Measurements from ENCODE around the gene CHST10. TPM values are rescaled to one million over a fixed set of nuclear protein-coding genes. Genes with fewer than 3 reads are reported as not detected.

The CHST10 gene
- total RNA-seq, 3 donors from 2014 or later (not counting 1 experiment from before 2014, with no cell fraction given) = 11.1 to 15.3 (median 13.4) TPM

DNA sequence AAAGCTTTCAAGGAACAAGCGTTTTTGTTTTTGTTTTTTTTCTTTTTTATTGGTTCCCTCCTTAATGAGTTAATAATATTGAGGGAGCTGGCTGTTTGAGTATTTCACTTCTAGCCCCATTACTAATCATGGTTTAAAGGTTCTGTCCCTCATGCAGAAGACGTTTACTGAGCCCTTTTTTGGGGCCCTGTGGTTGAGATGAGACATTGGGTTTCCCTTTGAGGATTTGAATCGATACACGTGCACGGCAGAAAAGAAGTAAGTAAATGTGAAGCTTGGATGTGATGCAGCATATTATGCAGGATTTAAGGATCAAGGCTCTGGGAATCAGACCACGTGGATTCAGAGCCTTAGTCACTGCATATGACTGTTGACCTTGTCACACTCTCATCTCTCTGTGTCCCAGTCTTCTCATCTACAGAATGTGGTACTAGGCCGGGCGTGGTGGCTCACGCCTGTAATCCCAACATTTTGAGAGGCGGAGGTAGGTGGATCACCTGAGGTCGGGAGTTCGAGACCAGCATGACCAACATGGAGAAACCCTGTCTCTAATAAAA lies 1.0 kb upstream of the CHST10 start:
- Mint-ChIP-seq H3K36me3 (no peaks in the 10 kb centered on the region), H3K4me1 (peaks cover 18 to 21% of the 10 kb centered on the region in 2 donors), H3K4me3 (peak overlapping the region; percentile 87), H3K27me3 (ENCODE audit: low read depth in 2 of 2) (no peaks in the 10 kb centered on the region), H3K9me3 (no peaks in the 10 kb centered on the region), H3K27ac (no peak overlapping the region)
- H3K9me3 ChIP-seq (ENCODE audit: control insufficient read depth, insufficient read depth, low read length) = no peaks in the 10 kb centered on the region
- no peaks in the 10 kb centered on the region for H3K27me3 ChIP-seq (ENCODE audit: control insufficient read depth, insufficient read depth, low read length)
- WGBS (ENCODE audit: insufficient coverage) = 83% methylated on average over 11 of the region's 12 CpGs
- intact Hi-C loops (cut with micrococcal nuclease) = loop anchor here (5.0 kb wide), 1 partner anchor 584 kb away; the partner anchor contains the start of gene RPL31
- H3K36me3 ChIP-seq (ENCODE audit: control insufficient read depth, insufficient read depth, low read length) = no peaks in the 10 kb centered on the region
- H3K4me1 ChIP-seq (ENCODE audit: control insufficient read depth, insufficient read depth, low read length) = peaks cover 8% of the 10 kb centered on the region
- DNase-seq (no peak), ATAC-seq (no peak)
- no peak overlapping the region for H3K4me3 ChIP-seq (ENCODE audit: low read length)
- H3K27ac ChIP-seq (ENCODE audit: low read length) = no peak overlapping the region
- TF ChIP-seq, protein P1, sequence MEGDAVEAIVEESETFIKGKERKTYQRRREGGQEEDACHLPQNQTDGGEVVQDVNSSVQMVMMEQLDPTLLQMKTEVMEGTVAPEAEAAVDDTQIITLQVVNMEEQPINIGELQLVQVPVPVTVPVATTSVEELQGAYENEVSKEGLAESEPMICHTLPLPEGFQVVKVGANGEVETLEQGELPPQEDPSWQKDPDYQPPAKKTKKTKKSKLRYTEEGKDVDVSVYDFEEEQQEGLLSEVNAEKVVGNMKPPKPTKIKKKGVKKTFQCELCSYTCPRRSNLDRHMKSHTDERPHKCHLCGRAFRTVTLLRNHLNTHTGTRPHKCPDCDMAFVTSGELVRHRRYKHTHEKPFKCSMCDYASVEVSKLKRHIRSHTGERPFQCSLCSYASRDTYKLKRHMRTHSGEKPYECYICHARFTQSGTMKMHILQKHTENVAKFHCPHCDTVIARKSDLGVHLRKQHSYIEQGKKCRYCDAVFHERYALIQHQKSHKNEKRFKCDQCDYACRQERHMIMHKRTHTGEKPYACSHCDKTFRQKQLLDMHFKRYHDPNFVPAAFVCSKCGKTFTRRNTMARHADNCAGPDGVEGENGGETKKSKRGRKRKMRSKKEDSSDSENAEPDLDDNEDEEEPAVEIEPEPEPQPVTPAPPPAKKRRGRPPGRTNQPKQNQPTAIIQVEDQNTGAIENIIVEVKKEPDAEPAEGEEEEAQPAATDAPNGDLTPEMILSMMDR (IDR thresholded peaks at IDR 0.05) = no peak

DNA sequence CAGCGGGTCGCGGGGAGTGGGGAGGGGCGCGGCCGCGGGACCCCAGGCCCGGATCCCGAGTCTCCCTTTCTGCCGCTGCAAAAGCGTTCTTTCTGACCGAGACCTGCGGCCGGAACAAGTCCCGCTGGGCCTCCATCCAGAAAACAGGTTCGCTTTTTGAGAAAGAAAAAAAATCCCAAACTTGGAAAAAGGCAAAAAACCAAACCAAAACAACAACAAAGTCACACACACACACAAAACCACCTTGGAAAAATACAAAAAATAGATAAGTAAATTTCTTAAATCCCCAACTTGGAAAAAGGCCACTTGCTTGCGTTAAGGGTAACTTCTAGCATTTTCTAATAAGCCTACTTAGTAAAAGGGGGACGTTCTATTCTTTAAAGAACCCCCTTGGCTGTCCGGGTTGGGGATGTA lies 250 bp upstream of the CHST10 start:
- H3K27me3 Mint-ChIP-seq (ENCODE audit: low read depth in 2 of 2) = no peaks in the 10 kb centered on the region
- no peaks in the 10 kb centered on the region for H3K36me3 ChIP-seq (ENCODE audit: control insufficient read depth, insufficient read depth, low read length)
- H3K4me1 Mint-ChIP-seq = peaks cover 18 to 21% of the 10 kb centered on the region in 2 donors
- ATAC-seq (no peak), DNase-seq (no peak)
- peak overlapping the region in 1 of 2 donors; percentile 77 for H3K27ac Mint-ChIP-seq
- intact Hi-C loops (cut with micrococcal nuclease) = loop anchor here (5.0 kb wide), 1 partner anchor 585 kb away; the partner anchor contains the start of gene RPL31
- TF ChIP-seq, protein P1 (IDR thresholded peaks at IDR 0.05) = no peak
- no peaks in the 10 kb centered on the region for H3K27me3 ChIP-seq (ENCODE audit: control insufficient read depth, insufficient read depth, low read length)
- H3K27ac ChIP-seq (ENCODE audit: low read length) = no peak overlapping the region
- H3K4me3 Mint-ChIP-seq = peak overlapping the region; percentile 87
- H3K4me3 ChIP-seq (ENCODE audit: low read length) = peak overlapping the region; percentile 50
- H3K36me3 Mint-ChIP-seq = no peaks in the 10 kb centered on the region
- H3K9me3 Mint-ChIP-seq = no peaks in the 10 kb centered on the region
- H3K9me3 ChIP-seq (ENCODE audit: control insufficient read depth, insufficient read depth, low read length) = no peaks in the 10 kb centered on the region
- 12% methylated on average over 18 of the region's 19 CpGs for WGBS (ENCODE audit: insufficient coverage)
- H3K4me1 ChIP-seq (ENCODE audit: control insufficient read depth, insufficient read depth, low read length) = peaks cover 8% of the 10 kb centered on the region

- H3K4me1 Mint-ChIP-seq = peaks cover 21 to 23% of the 10 kb centered on the region in 2 donors
- no peaks in the 10 kb centered on the region for H3K36me3 Mint-ChIP-seq
- 4% methylated on average over 5 of the region's 5 CpGs for WGBS (ENCODE audit: insufficient coverage)
- Histone ChIP-seq H3K4me1 (ENCODE audit: control insufficient read depth, insufficient read depth, low read length) (peaks cover 8% of the 10 kb centered on the region), H3K27ac (ENCODE audit: low read length) (no peak overlapping the region), H3K36me3 (ENCODE audit: control insufficient read depth, insufficient read depth, low read length) (no peaks in the 10 kb centered on the region), H3K27me3 (ENCODE audit: control insufficient read depth, insufficient read depth, low read length) (no peaks in the 10 kb centered on the region), H3K4me3 (ENCODE audit: low read length) (peak overlapping the region; percentile 56), H3K9me3 (ENCODE audit: control insufficient read depth, insufficient read depth, low read length) (no peaks in the 10 kb centered on the region)
- no peaks in the 10 kb centered on the region for H3K27me3 Mint-ChIP-seq (ENCODE audit: low read depth in 2 of 2)
- peak overlapping the region; percentile 22 to 77 for H3K27ac Mint-ChIP-seq
- intact Hi-C loops (cut with micrococcal nuclease) = loop anchor here (5.0 kb wide), 1 partner anchor 586 kb away; the partner anchor contains the start of gene RPL31
- H3K4me3 Mint-ChIP-seq = peak overlapping the region; percentile 91
- no peak for DNase-seq
- no peaks in the 10 kb centered on the region for H3K9me3 Mint-ChIP-seq
- TF ChIP-seq, protein P1 (IDR thresholded peaks at IDR 0.05) = no peak
- ATAC-seq = no peak
Measured at GRCh38 chr2:100416397-100416934, 1.0 kb downstream of the CHST10 start.
